ENCODE data around the gene CMKLR1. TPM values are rescaled to one million over a fixed set of nuclear protein-coding genes. Genes with fewer than 3 reads are reported as not detected.

Gene CMKLR1
- polyA plus RNA-seq, 4 donors = 4.3 to 5.4 (median 4.9) TPM

DNA sequence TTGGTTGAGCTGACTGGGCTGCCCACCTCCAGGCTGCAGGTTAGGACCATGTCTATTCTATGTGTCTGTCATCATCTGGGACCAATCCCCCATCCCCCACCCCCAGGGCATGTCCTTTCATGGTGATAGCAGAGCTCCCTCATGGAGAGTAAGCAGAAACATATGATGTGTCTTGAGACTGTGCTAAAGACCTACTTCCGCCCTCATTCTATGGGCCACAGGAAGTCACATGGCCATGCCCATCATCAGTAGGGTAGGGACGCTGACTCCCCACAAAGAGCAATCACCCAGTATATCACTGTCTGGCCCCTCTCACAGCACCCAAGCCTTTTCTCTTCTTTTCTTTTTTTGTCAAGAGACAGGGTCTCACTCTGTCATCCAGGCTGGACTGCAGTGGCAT is 99.7 kb downstream of the CMKLR1 start:
- DNase-seq (ENCODE audit: low read depth in 4 of 4, low spot score in 3 of 4) = no peak

DNA sequence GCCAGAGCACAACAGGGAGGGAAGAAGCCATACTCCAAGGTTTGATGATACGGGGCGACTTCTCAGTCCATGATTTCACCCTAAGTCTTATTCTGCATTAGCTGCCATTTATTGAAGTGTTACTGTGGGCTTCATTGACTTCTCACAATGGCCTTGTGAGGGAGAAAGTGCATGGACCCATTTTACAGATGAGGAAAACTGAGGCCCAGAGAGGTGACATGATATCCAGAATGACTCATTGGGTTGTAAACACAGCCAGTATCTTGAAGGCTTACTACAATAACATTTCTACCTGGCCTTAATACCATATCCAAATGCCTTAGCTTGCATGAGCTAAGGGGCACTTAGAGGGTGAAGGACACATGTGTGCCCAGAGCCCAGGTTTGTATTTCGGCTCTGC is 100.6 kb downstream of the CMKLR1 start:
- no peak for DNase-seq (ENCODE audit: low read depth in 4 of 4, low spot score in 3 of 4)

Other genes with a start within 250 kb of the CMKLR1 start
- 10 to 100 TPM in 1 of 4 donors, 1 to 10 TPM in 3; 6.7 to 11.6 (median 8.6) TPM for gene WSCD2, start 210.0 kb downstream of the CMKLR1 start, polyA plus RNA-seq (ENCODE audit: insufficient read length in 4 of 4)
- 1 to 10 TPM; 3.7 to 4.5 (median 3.9) TPM for gene FICD, start 176.0 kb upstream of the CMKLR1 start, polyA plus RNA-seq (ENCODE audit: insufficient read length in 4 of 4)
- gene SART3, start 221.9 kb upstream of the CMKLR1 start, polyA plus RNA-seq (ENCODE audit: insufficient read length in 4 of 4) = 10 to 100 TPM; 53.3 to 62.5 (median 56.4) TPM
- gene ISCU, start 223.3 kb upstream of the CMKLR1 start, polyA plus RNA-seq (ENCODE audit: insufficient read length in 4 of 4) = 100 to 1,000 TPM; 119 to 133 (median 124) TPM

Measured in right renal pelvis (tissue), 4 donors.